ENCODE data around the gene NOP9.

DNA sequence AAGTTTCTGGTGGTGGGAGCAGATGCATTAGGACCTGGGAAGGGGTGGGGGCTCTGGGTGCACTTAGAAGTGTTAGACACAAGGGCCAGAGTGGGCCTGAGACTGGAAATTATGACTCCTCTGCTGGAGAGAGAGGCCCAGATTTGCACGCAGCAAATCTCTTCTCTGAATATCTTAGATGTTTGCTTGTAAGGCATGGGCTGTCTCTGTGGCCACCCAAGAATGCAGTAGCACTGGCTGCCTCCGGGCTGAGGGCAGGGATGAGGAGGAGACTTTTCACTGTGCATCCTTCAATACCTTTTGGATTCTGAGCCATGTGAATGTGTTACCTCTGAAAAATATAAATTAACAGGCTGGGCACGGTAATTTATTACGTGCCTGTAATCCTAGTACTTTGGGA, 14.3 kb upstream of the NOP9 start:
- TF ChIP-seq EZH2 (optimal IDR thresholded peaks at IDR 0.05; ENCODE audit: low read depth, low read length), result no peak
- TF ChIP-seq, protein P1, sequence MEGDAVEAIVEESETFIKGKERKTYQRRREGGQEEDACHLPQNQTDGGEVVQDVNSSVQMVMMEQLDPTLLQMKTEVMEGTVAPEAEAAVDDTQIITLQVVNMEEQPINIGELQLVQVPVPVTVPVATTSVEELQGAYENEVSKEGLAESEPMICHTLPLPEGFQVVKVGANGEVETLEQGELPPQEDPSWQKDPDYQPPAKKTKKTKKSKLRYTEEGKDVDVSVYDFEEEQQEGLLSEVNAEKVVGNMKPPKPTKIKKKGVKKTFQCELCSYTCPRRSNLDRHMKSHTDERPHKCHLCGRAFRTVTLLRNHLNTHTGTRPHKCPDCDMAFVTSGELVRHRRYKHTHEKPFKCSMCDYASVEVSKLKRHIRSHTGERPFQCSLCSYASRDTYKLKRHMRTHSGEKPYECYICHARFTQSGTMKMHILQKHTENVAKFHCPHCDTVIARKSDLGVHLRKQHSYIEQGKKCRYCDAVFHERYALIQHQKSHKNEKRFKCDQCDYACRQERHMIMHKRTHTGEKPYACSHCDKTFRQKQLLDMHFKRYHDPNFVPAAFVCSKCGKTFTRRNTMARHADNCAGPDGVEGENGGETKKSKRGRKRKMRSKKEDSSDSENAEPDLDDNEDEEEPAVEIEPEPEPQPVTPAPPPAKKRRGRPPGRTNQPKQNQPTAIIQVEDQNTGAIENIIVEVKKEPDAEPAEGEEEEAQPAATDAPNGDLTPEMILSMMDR (IDR thresholded peaks at IDR 0.05; ENCODE audit: low read length), result no peak
